Astrocyte (in vitro differentiated cells and primary cell): Measurements from ENCODE around the gene MRPL3. TPM values are rescaled to one million over a fixed set of nuclear protein-coding genes. Genes with fewer than 3 reads are reported as not detected.
"Not testable (repeated sequence)": the region's sequence is repeated elsewhere in the genome, so short reads cannot be mapped to it uniquely, and the experiment has no call there.

Experiments used
- DNase-seq: peaks from one replicate; pipeline ENCODE4 v3.0.0-alpha.2; 2010; ENCODE audit warnings: low read depth
- FAIRE-seq: peaks from 2 replicates; lab custom pipeline; 2011; peaks lifted over from hg19 to GRCh38; lab: Jason Lieb, UNC
- H2AFZ ChIP-seq: 2 replicates; pipeline ENCODE4 v1.6.0; 2012; ENCODE audit warnings: low read depth, low read length, inconsistent platforms
- H3K27ac ChIP-seq: 2 replicates; pipeline ENCODE4 v1.5.1; 2011; ENCODE audit warnings: low read depth, low read length, inconsistent platforms
- H3K27me3 ChIP-seq: 2 replicates; pipeline ENCODE4 v1.6.0; 2011; ENCODE audit warnings: low read length, inconsistent platforms; ENCODE audit not compliant: insufficient read depth
- H3K36me3 ChIP-seq: 2 replicates; pipeline ENCODE4 v1.5.1; 2011; ENCODE audit warnings: low read length, inconsistent platforms; ENCODE audit not compliant: insufficient read depth
- H3K4me1 ChIP-seq: 2 replicates; pipeline ENCODE4 v1.5.1; 2011; ENCODE audit warnings: low read length, inconsistent platforms; ENCODE audit not compliant: insufficient read depth
- H3K4me2 ChIP-seq: 2 replicates; pipeline ENCODE4 v1.6.0; 2012; ENCODE audit warnings: low read length, inconsistent platforms
- H3K4me3 ChIP-seq: 2 replicates; pipeline ENCODE4 v1.5.1; 2011; ENCODE audit warnings: low read depth, mild to moderate bottlenecking, low read length, inconsistent platforms; ENCODE audit not compliant: insufficient read depth
- H3K79me2 ChIP-seq: 2 replicates; pipeline ENCODE4 v1.6.0; 2012; ENCODE audit warnings: mild to moderate bottlenecking, low read length, inconsistent platforms; ENCODE audit not compliant: insufficient read depth
- H3K9ac ChIP-seq: 2 replicates; pipeline ENCODE4 v1.6.0; 2012; ENCODE audit warnings: mild to moderate bottlenecking, low read length, inconsistent platforms
- H3K9me3 ChIP-seq: 2 replicates; pipeline ENCODE4 v1.5.1; 2012; ENCODE audit warnings: low read depth, mild to moderate bottlenecking, low read length, inconsistent platforms; ENCODE audit not compliant: insufficient read depth
- H4K20me1 ChIP-seq: 2 replicates; pipeline ENCODE4 v1.6.0; 2012; ENCODE audit warnings: low read length, inconsistent platforms; ENCODE audit not compliant: insufficient read depth
- H3K27ac Mint-ChIP-seq: one replicate; pipeline ENCODE4 v1.8.0; 2021; ENCODE audit warnings: mild to moderate bottlenecking, mixed read lengths; ENCODE audit not compliant: unreplicated experiment
- H3K27me3 Mint-ChIP-seq: one replicate; pipeline ENCODE4 v1.8.0; 2021; ENCODE audit warnings: low read depth, mixed read lengths; ENCODE audit not compliant: unreplicated experiment
- H3K36me3 Mint-ChIP-seq: one replicate; pipeline ENCODE4 v1.8.0; 2021; ENCODE audit warnings: low read depth, mixed read lengths; ENCODE audit not compliant: unreplicated experiment
- H3K4me1 Mint-ChIP-seq: one replicate; pipeline ENCODE4 v1.8.0; 2021; ENCODE audit warnings: low read depth, mixed read lengths; ENCODE audit not compliant: unreplicated experiment
- H3K4me3 Mint-ChIP-seq: one replicate; pipeline ENCODE4 v1.8.0; 2021; ENCODE audit warnings: mild to moderate bottlenecking, moderate library complexity, mixed read lengths; ENCODE audit not compliant: unreplicated experiment
- H3K9me3 Mint-ChIP-seq: one replicate; pipeline ENCODE4 v1.8.0; 2021; ENCODE audit warnings: mild to moderate bottlenecking, mixed read lengths; ENCODE audit not compliant: unreplicated experiment
- CTCF ChIP-seq: IDR thresholded peaks from 2 replicates; pipeline ENCODE4 v1.5.1; 2011; ENCODE audit warnings: low read depth, mild to moderate bottlenecking, inconsistent platforms, low read length, moderate library complexity; ENCODE audit not compliant: insufficient read depth
- EZH2 ChIP-seq: IDR thresholded peaks from 2 replicates; pipeline ENCODE4 v1.6.1; 2012; ENCODE audit warnings: mild to moderate bottlenecking, low read length, inconsistent platforms; ENCODE audit not compliant: insufficient read depth
- total RNA-seq: library from RNA; stranded (reverse); gene quantifications from 2 replicates; pipeline ENCODE4 v1.2.1, GENCODE V29; 2021

The MRPL3 gene
- total RNA-seq, 1 donor from 2014 or later, result 76.1 TPM

- FAIRE-seq, result no peak
Observed at GRCh38 chr3:131491084-131491483, 11.7 kb downstream of the MRPL3 start.

GRCh38 chr3:131486545-131486944, 16.2 kb downstream of the MRPL3 start:
- Histone ChIP-seq H3K79me2 (peaks cover 14% of the 10 kb centered on the region), H4K20me1 (peaks cover 26% of the 10 kb centered on the region), H3K36me3 (peaks cover 16% of the 10 kb centered on the region)
- not testable (repeated sequence) for H3K27ac ChIP-seq, H3K27me3 Mint-ChIP-seq, H3K4me3 Mint-ChIP-seq, H3K36me3 Mint-ChIP-seq, H3K27me3 ChIP-seq, H3K9me3 ChIP-seq, DNase-seq, H3K27ac Mint-ChIP-seq, H3K4me2 ChIP-seq, H2AFZ ChIP-seq, H3K9ac ChIP-seq, H3K4me1 ChIP-seq, H3K4me3 ChIP-seq, FAIRE-seq, H3K9me3 Mint-ChIP-seq
- H3K4me1 Mint-ChIP-seq, result peaks cover 15% of the 10 kb centered on the region

More at GRCh38 chr3:131491084-131491483, 11.7 kb downstream of the MRPL3 start:
- Histone ChIP-seq H3K36me3 (peaks cover 28% of the 10 kb centered on the region), H3K27ac (no peak overlapping the region), H3K4me2 (no peak overlapping the region), H3K27me3 (no peaks in the 10 kb centered on the region), H3K4me3 (no peak overlapping the region), H4K20me1 (peaks cover 16% of the 10 kb centered on the region), H2AFZ (no peak overlapping the region), H3K9me3 (no peaks in the 10 kb centered on the region), H3K4me1 (no peaks in the 10 kb centered on the region), H3K9ac (no peak overlapping the region), H3K79me2 (peaks cover 38% of the 10 kb centered on the region)
- no peak for TF ChIP-seq EZH2
- no peak for TF ChIP-seq CTCF
- Mint-ChIP-seq H3K9me3 (no peaks in the 10 kb centered on the region), H3K36me3 (peaks cover 6% of the 10 kb centered on the region), H3K4me1 (peaks cover 4% of the 10 kb centered on the region), H3K27me3 (no peaks in the 10 kb centered on the region), H3K27ac (no peak overlapping the region), H3K4me3 (no peak overlapping the region)
- no peak for DNase-seq

GRCh38 chr3:131485119-131485518, 17.7 kb downstream of the MRPL3 start:
- no peak overlapping the region for H3K4me3 Mint-ChIP-seq
- Histone ChIP-seq H3K36me3 (peaks cover 16% of the 10 kb centered on the region), H3K9ac (no peak overlapping the region), H3K79me2 (peaks cover 10% of the 10 kb centered on the region), H3K27ac (no peak overlapping the region), H3K4me1 (no peaks in the 10 kb centered on the region), H3K4me3 (no peak overlapping the region), H3K4me2 (no peak overlapping the region), H2AFZ (no peak overlapping the region), H3K27me3 (no peaks in the 10 kb centered on the region), H3K9me3 (no peaks in the 10 kb centered on the region), H4K20me1 (peaks cover 17% of the 10 kb centered on the region)
- H3K27ac Mint-ChIP-seq, result peak overlapping the region; percentile 84
- no peaks in the 10 kb centered on the region for H3K9me3 Mint-ChIP-seq
- no peak for TF ChIP-seq CTCF
- TF ChIP-seq EZH2, result no peak
- no peak for FAIRE-seq
- no peaks in the 10 kb centered on the region for H3K27me3 Mint-ChIP-seq
- peaks cover 5% of the 10 kb centered on the region for H3K36me3 Mint-ChIP-seq
- peak; percentile 19 for DNase-seq
- peaks cover 15% of the 10 kb centered on the region for H3K4me1 Mint-ChIP-seq
